ENCODE data around the gene THSD7B.

The THSD7B gene

DNA sequence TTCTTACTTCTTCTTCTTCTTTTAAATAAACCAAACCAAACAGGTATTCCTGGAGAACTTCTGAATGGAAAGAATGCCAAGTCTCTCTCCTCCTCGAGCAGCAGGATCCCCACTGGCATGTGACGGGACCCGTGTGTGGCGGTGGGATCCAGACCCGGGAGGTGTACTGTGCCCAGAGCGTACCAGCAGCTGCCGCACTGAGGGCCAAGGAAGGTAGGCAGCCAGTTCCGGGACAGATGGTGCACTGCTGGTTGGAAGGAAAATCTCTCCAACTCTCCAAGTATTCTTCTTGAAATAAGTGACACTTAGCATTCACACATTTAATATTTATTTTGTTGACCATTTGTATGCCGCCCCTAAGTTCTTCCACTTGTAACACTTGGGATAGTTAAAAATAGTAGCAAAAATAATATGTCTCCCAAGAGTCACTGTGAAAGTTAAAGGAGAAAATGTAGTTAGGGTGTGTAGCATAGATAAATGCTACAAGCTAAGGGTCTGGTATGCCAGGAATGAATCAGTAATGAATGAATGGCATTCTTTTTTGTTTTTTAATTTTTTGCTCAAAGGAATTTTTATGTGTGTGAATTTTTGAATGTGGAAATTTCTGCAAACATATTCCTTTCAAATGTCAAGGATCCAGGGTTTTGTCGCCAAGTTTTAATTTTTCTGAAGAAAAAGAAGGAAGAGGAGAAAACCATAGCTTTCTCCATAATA is 349.9 kb downstream of the THSD7B start:
- no peak for DNase-seq
- no peak overlapping the region for H3K27ac Mint-ChIP-seq
- peaks cover 13% of the 10 kb centered on the region for H3K4me1 Mint-ChIP-seq
- TF ChIP-seq, protein P1, sequence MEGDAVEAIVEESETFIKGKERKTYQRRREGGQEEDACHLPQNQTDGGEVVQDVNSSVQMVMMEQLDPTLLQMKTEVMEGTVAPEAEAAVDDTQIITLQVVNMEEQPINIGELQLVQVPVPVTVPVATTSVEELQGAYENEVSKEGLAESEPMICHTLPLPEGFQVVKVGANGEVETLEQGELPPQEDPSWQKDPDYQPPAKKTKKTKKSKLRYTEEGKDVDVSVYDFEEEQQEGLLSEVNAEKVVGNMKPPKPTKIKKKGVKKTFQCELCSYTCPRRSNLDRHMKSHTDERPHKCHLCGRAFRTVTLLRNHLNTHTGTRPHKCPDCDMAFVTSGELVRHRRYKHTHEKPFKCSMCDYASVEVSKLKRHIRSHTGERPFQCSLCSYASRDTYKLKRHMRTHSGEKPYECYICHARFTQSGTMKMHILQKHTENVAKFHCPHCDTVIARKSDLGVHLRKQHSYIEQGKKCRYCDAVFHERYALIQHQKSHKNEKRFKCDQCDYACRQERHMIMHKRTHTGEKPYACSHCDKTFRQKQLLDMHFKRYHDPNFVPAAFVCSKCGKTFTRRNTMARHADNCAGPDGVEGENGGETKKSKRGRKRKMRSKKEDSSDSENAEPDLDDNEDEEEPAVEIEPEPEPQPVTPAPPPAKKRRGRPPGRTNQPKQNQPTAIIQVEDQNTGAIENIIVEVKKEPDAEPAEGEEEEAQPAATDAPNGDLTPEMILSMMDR (IDR thresholded peaks at IDR 0.05) = no peak
- H3K36me3 Mint-ChIP-seq (ENCODE audit: low read depth) = no peaks in the 10 kb centered on the region
- H3K4me3 Mint-ChIP-seq = no peak overlapping the region
- no peaks in the 10 kb centered on the region for H3K9me3 Mint-ChIP-seq
- no peaks in the 10 kb centered on the region for H3K27me3 Mint-ChIP-seq (ENCODE audit: low read depth, poor library complexity)

DNA sequence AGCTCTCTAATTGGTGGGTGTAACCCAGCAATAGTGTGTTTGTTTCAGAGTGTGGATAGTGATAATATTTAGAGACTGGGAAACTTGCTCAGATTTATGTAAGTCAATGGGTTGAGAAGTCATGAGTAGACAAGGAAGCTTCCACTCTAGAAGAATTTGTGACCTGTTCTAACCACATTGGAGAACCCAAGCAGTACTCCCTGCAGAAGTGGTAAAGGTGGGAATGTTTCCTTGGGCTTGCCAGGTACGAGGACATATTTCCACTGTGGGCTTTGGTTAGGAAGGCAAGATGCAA is 350.4 kb downstream of the THSD7B start:
- DNase-seq = no peak
- TF ChIP-seq, protein P1 (IDR thresholded peaks at IDR 0.05) = no peak

DNA sequence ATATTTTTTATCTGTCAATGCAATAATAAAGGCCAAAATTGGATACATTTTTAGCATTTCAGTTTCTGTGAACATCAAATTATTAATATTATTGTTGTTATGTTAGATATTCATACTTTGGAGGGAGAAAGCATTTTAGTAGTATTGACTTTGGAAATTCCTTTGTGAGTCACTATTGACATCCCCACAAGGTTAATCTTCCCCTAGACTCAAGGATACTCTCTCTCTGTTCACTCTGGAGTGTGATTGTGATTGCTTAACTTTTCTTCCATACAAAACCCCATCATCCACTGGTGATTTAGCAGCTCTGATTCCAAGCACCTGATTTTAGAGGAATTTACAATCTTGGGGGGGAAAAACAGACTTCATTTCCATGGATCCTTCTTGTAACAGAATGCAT is 352.0 kb downstream of the THSD7B start:
- TF ChIP-seq, protein P1 (IDR thresholded peaks at IDR 0.05) = no peak
- Mint-ChIP-seq H3K27ac (no peak overlapping the region), H3K9me3 (no peaks in the 10 kb centered on the region), H3K4me1 (no peaks in the 10 kb centered on the region), H3K36me3 (ENCODE audit: low read depth) (no peaks in the 10 kb centered on the region), H3K4me3 (no peak overlapping the region), H3K27me3 (ENCODE audit: low read depth, poor library complexity) (no peaks in the 10 kb centered on the region)
- no peak for DNase-seq

More for the DNA sequence above, 350.4 kb downstream of the THSD7B start:
- Mint-ChIP-seq H3K27me3 (ENCODE audit: low read depth, poor library complexity) (no peaks in the 10 kb centered on the region), H3K36me3 (ENCODE audit: low read depth) (no peaks in the 10 kb centered on the region), H3K4me3 (no peak overlapping the region), H3K4me1 (peaks cover 13% of the 10 kb centered on the region), H3K9me3 (no peaks in the 10 kb centered on the region), H3K27ac (no peak overlapping the region)

DNA sequence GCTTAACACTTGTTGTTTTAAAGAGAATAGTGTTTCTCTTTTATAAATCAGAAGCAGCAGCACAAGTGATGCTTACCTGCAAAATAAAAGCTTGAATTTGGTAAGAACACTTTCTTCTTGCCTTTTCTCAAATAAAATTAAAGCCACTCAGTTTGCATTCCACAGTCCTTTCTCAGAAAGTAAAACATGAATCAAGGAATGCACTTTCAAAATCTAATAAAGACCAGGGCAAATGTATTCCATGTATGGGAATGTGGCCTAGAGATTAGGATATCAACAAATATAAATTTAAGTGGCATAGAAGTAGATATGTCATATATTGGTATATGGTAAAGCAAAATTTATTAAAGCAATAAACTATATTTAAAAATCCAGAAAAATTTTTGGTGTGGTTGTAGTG is 352.8 kb downstream of the THSD7B start:
- Mint-ChIP-seq H3K36me3 (ENCODE audit: low read depth) (no peaks in the 10 kb centered on the region), H3K27me3 (ENCODE audit: low read depth, poor library complexity) (no peaks in the 10 kb centered on the region), H3K4me3 (no peak overlapping the region), H3K4me1 (no peaks in the 10 kb centered on the region), H3K9me3 (no peaks in the 10 kb centered on the region), H3K27ac (no peak overlapping the region)
- TF ChIP-seq, protein P1 (IDR thresholded peaks at IDR 0.05) = no peak
- no peak for DNase-seq

DNA sequence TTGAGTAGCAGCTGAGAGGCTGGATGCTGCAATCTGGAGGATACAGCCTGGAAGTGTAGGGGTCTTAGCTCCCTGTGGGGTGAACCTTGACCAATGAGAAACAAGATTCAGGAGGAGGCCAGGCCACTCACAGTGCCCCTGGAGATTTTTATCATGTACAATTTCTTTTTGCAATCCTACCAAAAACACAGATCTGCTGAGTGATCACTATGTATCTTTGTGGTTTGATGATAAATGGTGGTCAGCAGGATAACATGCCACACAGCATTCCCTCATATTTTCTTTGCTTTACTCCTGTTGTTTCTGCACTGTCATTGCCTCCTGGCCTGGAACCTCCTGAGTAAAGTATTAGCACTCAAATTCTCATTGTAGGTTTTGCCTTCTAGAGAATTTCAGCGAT is 357.9 kb downstream of the THSD7B start:
- peaks cover 8% of the 10 kb centered on the region for H3K27me3 Mint-ChIP-seq (ENCODE audit: low read depth, poor library complexity)
- TF ChIP-seq, protein P1 (IDR thresholded peaks at IDR 0.05) = no peak
- H3K4me3 Mint-ChIP-seq = no peak overlapping the region
- H3K4me1 Mint-ChIP-seq = no peaks in the 10 kb centered on the region
- H3K27ac Mint-ChIP-seq = no peak overlapping the region
- DNase-seq = no peak
- H3K36me3 Mint-ChIP-seq (ENCODE audit: low read depth) = no peaks in the 10 kb centered on the region
- no peaks in the 10 kb centered on the region for H3K9me3 Mint-ChIP-seq

DNA sequence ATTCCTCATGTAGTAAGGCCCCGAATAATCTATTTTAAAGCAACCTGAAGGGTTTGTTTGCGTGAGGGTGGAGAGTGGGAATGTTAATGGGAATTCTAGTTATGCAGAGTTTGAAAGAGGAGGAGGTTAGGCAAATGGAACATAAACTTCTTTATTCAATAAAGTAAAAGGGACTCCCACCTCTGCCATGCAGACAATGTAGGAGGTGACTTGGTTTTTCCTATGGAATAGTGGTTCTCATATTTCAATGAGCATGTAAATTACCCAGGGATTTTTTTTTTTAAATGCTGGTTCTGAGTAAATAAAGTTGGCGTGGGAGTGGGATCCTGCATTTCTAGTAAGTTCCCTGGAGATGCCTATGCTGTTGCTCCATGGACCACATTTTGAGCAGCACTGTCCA is 367.9 kb downstream of the THSD7B start:
- H3K27me3 Mint-ChIP-seq (ENCODE audit: low read depth, poor library complexity) = peaks cover under 1% of the 10 kb centered on the region
- no peaks in the 10 kb centered on the region for H3K36me3 Mint-ChIP-seq (ENCODE audit: low read depth)
- peaks cover 6% of the 10 kb centered on the region for H3K4me1 Mint-ChIP-seq
- H3K9me3 Mint-ChIP-seq = no peaks in the 10 kb centered on the region
- DNase-seq = no peak
- no peak overlapping the region for H3K27ac Mint-ChIP-seq
- H3K4me3 Mint-ChIP-seq = no peak overlapping the region
- TF ChIP-seq, protein P1 (IDR thresholded peaks at IDR 0.05) = no peak

All from nephron progenitor cell (in vitro differentiated cells).